ENCODE results near the gene WDTC1.

Gene WDTC1

DNA sequence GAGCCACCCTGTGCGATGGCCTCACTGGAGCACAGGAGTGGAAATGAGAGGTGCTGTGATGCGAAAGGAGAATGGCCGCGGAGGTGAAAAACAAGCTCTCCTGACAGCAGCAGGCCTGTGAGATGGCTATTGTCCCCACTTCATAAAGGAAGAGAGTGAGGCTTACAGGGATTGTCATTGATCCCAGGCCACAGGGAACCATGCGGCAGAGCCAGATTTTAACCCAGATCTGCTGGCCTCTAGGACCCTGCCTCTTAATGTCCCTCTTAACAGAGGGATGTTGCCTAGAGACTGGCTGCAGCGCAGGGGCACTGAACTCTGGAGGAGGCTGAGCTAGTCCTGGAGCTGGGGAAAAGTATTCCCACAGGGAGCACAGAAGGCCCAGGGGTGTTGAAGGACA, 104.3 kb downstream of the WDTC1 start:
- no peak for DNase-seq

DNA sequence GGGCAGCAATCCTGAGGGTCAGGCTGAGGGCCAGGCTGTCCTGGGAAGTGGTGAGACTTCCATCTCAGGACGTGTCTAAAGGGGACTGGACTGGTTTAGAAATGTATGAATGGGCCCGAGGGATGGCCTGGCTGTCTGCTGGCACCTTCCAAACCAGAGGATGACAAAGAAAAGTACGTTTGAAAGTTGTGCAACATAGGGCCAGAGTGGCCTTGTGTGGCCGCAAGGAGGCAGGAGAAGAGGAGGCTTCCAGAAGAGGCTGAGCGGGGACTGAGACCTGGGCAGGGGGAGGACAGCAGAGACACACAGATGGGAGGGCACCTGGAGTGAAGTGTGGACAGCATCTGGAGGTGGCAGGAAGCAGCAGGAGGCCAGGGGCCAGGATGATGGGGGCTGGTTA, 104.8 kb downstream of the WDTC1 start:
- DNase-seq, result no peak

DNA sequence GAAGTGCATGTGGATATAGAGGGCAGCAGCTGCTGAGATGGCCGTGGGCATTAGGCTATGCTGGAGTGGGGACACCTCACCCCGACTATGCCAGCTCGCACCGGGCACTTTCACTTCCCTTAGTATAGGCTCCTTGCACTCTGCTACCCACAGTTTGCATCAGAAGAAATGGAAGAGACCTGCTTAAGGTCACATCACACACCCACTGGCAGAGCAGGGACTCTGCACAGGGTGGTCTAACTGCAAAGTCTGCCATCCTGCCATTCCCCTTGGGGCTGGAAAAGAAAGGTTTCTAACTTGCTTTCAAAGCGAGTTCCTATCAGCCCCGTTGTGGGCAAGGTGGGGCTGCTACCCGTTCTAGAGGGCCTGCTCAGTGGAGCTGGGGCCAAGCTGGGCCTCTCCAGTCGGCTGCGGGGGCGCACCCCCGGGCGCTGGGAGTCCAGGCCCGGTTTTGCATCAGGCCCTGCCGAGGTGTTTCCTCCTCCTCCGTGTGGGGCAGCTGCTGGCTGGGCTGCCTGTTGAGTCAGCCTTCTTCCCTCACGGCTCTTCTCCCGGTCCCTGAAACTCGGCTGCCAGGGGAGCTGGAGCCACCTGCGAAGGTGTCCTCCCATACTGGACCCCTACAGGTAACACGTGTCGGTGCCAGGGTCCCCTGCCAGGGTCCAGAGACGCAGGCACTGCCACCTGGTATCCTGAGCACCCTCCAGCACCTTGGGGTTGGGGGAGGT, 107.3 kb downstream of the WDTC1 start, which contains the start of gene SYTL1:
Gene SYTL1, plus strand, starts transcription at position 498 of the 728 bp plus-strand sequence. CDS start 3,313 bp downstream, outside the sequence.
- DNase-seq, result peak; percentile 70

DNA sequence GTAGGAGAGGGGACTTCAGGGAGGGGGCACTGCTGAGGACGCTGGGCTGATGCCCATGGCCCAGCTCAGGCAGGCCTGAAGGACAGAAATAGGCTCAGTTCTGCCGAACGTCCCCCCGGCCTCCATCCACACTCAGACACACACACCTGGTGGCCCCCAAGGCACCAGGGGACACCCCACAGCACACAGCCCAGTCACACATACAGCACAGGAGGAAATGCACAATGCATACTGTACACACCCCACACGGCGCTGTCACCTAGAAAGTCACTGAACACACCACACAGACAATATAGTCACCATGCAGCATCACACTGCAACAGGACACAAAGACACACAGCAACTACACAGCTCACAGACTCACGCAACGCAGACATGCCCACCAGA, 108.0 kb downstream of the WDTC1 start:
- peak; percentile 3 for DNase-seq

DNA sequence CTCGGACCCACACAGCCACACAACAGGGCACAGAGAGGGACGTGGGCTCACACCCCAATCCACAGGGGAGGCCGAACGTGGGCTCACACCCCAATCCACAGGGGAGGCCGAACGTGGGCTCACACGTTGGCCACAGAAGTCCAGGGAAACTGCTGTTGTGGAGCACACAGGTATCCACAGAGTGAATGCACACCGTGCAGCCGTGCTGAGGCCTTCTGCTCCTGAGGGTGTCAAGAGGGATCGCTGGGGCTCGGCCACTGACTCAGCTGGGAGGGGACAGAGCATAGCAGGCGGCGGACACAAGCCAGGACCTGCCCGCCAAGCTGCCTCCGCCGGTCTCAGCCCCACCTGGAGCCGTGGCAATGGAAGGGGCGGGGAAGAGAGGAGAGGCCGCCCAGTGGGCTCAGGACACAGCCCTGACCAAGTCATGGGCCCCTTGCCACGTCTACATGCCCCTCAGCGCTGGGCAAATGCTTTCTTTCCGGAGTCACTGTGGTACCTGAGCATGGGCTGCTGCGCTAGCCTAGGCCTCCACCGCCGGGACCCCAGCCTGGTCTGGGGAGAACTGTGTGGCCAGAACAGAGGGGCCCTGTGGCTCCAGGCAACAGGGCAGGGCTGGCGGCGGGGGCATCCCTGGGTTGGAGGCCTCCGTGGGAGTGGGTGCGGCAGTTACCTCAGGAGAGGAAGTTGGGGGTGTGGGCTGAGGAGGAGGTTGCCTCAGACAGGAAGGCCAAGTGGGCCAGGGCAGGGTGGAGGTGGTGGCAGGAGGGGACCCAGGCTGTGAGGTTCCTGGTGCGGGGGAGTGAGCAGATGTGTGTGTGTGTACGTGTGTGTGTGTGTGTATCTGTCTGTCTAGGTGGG, 108.6 kb downstream of the WDTC1 start:
- DNase-seq, result peak; percentile 78

DNA sequence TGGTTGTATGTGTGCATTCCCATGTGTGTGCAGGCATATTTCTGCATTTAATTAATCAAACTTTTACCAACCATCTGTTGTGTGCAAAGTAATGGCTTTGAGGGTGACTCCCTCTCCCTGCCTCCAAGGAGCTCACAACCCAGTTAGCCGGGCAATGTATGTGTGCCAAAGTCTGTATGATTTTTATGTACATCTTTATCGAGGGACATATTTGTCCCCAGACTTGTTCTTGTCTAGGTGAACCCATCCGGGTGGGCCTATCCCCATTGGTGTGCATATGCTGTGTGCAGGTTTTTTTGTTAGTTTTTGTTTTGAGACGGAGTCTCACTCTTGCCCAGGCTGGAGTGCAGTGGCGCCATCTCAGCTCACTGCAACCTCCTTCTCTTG, 109.2 kb downstream of the WDTC1 start:
- no peak for DNase-seq

DNA sequence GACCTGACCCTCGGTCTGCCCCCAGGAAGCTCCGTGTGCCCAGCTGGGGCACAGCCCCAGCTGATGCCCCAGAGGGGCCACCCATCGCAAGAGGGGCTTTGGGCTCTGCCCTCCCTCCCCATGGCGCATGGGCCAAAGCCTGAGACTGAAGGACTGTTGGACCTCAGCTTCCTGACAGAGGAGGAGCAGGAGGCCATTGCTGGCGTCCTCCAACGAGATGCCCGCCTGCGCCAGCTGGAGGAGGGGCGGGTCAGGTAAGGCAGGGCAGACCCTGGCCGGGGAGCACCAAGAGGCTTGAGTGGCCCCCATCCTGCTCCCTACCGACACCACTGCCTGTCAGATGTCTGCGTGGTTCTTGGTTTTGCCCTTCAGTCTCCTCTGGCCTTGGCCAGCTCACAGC, 110.8 kb downstream of the WDTC1 start:
- no peak for DNase-seq

DNA sequence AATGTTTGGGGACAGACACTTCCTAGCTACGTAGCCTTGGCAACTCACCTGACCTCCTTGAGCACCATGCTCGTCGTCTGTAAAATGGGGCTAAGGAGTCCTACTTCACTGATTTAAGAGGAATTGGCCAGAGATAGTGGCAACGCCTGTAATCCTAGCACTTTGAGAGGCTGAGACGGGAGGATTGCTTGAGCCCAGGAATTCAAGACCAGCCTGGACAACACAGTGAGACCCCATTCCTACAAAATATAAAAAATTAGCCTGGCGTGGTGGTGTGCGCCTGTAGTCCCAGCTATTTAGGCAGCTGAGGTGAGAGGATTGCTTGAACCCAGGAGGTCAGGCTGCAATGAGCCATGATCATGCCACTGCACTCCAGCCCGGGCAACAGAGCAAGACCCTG, 111.9 kb downstream of the WDTC1 start:
- DNase-seq, result no peak

DNA sequence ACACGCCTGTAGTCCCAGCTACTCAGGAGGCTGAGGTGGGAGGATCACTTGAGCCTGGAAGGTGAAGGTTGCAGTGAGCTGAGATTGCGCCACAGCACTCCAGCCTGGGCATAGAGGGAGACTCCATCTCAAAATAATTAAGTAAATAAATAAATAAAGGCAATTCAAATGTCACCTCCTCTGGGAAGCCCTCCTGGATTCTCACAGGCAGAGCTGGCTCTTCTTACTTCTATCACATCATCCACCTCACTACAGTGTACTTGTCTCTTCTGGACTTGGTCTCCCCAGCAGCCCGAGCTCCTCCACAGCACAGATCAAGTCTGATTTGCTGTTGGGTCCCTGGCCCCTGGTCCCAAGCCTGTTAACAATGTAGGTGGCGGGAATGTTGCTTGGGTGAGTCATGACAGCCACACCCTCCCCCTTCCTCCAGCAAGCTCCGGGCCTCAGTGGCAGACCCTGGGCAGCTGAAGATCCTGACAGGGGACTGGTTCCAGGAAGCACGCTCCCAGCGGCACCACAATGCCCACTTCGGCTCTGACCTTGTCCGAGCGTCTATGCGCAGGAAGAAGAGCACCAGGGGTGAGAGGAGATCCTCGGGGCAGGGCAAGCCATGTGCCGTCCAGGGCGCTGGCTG, 112.7 kb downstream of the WDTC1 start:
- DNase-seq, result no peak

DNA sequence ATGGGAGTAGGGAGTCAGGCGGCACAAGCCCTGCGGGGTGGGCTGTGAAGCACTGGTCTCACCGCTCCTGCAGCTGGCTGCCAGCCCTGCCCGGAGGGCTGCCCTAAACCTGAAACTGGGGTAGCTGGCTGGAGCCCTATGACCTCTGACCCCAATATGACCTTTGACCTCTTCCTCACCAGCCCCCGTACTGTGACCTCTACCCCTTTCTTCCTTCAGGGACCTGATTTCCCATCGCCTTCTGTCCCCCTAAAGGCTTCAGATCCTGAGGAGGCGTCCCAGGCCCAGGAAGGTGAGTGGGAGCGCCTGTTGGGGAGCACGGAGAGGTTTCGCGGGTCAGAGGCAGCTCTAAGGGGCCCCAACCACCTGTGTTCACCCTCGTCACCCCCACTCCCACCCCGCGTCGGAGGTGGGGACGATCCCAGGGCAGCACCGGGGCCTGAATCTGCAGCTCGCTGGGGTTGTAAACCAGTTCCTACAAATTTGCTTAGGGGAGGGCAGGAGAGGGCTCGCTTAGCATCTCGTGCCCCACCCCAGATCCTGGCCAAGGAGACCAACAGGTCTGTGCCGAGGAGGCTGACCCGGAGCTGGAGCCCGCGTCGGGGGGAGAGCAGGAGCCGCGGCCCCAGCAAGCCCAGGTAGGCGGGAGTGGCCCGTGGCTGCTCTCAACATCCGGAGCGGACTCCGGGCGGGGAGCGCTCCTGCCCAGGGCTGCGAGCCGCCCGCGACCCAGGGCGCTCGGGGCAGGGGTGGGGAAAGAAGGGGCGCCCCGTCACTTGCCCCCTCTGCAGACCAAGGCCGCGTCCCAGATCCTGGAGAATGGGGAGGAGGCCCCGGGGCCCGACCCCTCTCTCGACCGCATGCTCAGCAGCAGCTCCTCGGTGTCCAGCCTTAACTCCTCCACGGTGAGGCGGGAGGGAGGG, 114.7 kb downstream of the WDTC1 start:
- DNase-seq, result peak; percentile 75

DNA sequence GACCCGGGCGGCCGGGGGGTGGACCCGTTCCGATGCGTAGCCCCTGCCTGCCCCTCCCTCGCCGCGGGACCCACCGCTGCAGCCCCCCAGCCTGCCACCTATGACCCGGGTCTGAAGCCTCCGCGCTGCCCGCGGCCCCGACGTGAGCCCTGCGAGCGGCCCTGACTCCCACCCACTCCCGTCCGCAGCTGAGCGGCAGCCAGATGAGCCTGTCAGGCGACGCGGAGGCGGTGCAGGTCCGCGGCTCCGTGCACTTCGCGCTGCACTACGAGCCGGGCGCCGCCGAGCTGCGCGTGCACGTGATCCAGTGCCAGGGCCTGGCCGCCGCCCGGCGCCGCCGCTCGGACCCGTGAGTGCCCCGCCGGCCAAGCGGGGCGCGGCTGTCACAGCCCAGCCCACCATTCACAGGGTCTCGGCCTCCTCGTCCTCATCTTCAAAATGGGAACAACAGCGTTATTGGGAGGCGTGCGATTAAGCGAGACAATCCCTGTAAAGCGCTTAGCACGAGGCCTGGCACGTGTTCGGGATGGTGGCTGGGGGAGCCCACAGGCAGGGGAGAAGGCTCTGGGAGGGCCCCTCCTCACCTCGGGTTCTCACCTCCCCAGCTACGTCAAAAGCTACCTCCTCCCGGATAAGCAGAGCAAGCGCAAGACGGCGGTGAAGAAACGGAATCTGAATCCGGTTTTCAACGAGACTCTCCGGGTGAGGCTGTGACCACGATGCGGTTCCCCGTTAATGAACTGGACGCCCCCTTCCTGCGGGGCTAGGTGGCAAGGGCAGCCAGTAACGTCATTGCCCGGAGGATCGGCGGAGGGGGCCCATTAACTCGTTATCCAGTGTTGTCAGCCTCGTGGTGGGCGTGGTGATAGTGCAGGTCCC, 115.6 kb downstream of the WDTC1 start:
- peak; percentile 64 for DNase-seq

DNA sequence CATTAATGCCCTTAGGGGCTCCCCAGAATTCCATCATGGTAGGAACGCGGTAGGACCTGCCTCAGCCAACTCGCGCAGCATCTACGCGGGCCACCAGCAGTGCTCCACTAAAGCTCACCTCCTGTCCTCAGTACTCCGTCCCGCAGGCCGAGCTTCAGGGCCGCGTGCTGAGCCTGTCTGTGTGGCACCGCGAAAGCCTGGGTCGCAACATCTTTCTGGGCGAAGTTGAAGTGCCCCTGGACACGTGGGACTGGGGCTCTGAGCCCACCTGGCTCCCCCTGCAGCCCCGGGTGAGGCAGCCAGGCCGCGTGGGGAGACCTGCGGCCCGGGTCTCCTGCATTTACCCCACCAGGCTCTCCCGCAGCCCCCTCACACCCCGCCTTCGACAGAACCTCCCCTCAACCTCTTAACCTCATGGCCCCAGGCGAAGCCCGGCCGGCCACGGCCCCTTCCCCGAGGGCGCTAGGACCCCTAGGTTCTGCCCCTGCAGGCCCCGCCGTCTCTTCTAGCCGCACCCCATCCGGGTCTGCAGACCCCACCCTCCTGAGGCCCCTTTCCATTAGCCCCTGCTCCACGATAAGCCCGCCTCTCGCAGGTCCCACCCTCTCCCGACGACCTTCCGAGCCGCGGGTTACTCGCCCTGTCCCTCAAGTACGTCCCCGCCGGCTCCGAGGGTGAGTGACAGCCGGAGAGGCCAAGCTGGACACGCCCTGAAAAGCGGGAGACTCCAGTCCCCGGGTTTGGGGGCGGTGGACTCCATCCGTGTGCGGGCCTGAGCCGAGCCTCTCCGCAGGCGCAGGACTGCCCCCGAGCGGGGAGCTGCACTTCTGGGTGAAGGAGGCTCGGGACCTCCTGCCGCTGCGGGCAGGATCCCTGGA, 116.5 kb downstream of the WDTC1 start:
- DNase-seq, result no peak

DNA sequence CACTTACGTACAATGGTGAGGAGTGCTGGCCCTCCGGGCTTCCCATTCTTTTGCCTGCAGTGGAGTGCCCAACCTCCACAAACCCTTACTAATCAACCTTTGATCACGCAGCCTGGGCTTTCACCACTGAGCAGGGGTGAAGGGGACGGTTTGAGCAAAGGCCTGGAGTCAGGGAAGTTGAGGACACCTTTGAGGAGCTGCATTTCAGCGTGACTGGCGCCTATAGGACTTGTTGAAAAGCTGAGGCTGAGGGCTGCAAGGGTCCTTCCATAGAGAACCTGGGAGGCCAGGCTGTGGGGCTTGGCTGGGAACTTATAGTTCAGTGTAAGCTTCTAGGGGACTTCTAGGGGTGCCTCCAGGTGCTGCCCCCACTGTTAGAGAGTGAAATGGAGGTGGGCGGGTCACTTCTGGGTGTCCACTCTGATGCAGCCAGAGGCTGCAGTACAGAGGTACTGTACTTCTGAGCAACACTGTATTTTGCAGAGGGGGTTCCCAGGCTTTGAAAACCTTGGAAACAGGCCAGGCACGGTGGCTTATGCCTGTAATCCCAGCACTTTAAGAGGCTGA, 117.2 kb downstream of the WDTC1 start:
- no peak for DNase-seq

DNA sequence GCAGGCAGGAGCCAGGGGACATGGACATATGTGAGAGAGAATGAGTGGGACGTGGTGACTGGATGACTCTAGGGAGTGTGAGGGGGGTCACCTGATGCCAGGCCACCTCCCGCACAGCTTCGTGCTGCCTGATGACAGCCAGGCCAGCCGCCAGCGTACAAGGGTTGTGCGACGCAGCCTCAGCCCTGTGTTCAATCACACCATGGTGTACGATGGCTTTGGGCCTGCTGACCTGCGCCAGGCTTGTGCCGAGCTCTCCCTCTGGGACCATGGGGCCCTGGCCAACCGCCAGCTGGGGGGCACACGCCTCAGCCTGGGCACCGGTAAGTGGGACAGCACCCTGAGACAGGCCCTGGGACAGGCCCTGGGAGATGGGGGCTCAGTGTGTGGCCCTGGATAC, 118.7 kb downstream of the WDTC1 start:
- DNase-seq, result no peak

DNA sequence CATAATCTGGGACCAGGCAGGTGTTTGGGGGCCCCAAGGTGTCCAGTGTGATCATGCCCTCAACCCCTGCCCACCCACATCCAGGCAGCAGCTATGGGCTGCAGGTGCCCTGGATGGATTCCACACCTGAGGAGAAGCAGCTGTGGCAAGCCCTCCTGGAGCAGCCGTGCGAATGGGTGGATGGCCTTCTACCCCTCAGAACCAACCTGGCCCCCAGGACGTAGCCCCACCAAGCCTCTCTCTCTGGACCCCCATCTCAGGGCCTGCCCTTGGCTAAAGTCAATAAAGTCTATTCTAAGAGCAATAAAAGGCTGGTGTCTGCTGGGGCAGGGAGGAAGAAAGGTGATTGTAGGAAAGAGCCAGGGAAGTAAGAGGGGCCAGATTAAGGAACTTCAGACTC, 119.2 kb downstream of the WDTC1 start:
- no peak for DNase-seq

DNA sequence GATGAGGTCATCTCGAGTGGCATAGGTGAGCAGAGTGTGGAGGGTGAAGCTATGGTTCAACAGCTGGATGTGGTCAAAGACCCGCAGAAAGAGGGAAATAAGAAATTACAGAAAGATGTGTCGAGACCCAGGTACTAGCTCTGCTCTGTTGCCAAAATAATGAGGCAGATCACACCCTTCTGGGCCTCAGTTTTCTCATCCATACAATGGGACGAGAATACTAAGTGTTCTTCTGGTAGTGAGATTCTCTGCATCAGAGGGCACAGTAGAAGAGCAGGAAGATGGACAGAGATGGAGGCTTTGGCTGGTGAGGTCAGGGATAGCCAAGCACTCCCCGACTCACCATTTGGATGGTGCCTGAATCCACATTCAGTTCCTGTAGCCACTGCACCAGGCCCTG, 121.3 kb downstream of the WDTC1 start:
- no peak for DNase-seq

DNA sequence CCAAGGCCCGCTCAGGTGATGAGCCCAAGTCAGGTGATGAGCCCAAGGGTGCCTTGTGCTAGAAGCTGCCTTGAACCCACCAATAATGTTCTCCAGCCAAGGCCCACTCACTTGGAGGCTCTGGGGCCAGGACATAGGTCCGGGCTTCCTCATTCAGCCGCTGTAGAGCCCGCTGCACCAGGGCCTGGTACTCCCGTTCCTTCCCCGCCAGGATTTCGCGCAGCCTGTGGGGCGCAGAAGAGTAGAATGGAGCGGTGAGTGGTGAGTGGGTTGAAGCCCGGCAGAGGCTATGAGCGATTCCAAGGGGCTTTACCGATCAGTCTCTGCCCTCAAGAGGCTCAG, 121.8 kb downstream of the WDTC1 start:
- DNase-seq, result no peak

DNA sequence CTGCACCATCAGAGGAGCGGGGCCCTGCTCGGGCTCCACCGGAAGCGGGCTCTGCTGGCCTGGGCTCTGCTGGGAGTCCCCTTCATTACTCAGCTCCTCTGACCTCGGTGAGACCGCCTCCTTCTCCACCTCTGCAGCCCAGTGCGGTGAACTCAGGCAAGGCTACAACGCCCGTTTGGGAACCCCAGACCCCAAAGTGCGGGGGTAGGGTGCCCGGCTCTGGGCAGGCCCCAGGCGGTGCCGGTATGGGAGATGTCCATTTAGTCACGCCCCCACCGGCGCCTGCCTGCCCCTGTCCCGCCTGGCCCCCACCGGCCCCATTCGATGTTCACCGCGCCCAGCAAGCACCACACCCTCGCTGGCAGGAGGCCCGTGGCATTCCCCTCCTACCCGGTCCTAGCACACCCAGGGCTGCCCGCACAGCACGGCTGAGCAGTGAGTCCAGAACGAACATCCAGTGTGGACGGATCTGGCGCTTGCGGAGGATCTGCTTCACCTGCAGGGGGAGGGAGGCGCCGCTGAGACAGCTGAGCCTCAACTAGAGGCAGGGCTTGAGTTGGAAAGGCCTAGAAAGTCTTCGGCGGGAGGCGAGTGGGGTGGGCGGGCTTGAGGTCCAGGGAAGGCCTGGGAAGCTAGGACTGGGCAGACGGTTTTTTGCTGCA, 122.3 kb downstream of the WDTC1 start:
- no peak for DNase-seq

DNA sequence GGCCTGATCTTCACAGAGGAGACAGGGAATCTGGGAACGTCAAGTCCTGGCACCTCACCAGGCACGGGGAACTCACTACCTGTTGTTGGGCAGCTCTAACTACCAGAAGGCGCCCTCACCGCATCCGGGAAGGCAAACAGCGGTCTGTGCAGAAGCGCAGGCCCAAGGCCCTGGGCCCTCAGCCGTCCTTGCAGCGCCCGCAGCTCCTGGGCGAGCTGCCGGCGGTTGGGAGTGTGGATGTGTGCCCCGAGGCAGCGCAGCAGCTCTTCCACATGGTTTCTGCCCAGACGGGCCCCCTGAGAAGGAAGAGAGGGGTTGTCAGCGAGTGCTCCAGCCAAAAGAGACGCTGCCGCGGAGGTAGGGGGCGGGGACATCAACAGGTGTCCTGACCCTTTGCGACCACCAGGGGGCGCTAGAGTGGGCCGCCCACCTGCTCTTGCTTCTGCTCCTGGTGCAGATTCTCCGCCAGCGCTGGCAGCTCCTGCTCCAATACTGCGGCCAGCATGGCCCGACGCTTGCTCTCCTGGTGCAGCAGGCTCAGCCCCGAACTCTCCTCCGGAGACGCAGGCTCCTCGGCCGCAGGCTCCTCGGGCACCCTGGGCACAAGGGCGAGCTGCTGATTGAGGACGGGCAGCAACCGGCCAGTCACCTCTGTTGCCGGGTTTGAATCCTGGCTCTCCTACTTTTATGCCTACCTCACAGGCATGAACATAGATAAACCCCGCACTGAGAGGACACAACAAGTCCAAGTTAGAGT, 123.0 kb downstream of the WDTC1 start:
- peak; percentile 29 for DNase-seq
